T-helper 2 cell treated with Interferon-gamma antibody and Interleukin-4, amounts not matched to agents 100 ng/mL and 5 ng/mL, for 36 hours (primary cell): ENCODE data around the gene ABCC8. TPM values are rescaled to one million over a fixed set of nuclear protein-coding genes. Genes with fewer than 3 reads are reported as not detected.

ENCODE experiments used
- intact Hi-C: fragments of 100-400 bp; cut with micrococcal nuclease; formaldehyde crosslinking; loops from one replicate; pipeline ENCODE4 v1.15.1; 2023
- total RNA-seq: library from RNA; stranded (reverse); gene quantifications from 2 replicates; pipeline ENCODE4 v1.2.3, GENCODE V29; 2022

Gene ABCC8
- total RNA-seq, 1 donor from 2014 or later, result 0.50 TPM

DNA sequence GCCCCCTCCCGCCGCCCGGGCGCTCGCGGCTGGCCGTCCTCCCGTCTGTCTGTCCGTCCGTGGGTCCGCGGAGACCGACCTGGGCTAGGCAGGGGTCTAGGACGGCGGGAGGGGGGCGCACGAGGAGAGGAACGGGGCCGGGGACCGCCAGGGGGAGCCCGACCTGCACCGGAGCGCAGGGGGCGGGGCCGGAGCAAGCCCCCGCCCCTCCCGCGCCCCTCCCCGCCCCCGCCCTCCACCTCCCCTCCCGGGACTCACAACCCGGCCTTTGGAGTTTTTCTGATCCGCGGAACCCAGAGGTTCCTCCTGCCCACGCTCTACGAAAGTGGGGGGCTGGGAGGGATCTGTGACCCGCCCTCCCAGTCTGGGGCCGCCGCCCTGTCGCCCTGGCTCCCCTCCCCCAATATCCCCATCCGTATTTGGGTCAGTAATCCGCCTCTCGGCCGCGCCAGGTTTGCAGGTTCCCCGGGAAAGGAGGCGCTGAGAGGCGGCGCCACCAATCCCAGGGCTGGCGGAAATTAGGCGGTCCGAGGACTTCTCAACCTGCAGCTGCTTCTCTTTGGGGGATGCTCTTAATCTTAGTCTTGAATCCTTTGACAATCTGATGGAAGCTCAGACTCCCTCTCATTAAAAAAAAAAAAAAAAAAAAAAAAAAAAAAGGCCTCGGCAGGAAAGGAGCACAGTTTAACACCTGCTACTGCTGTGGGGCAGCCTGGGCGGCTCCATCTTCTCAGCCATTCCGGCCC, 87.3 kb downstream of the ABCC8 start:
- intact Hi-C loops, result loop anchor here (1.0 kb wide), 1 partner anchor 159 kb away; no protein-coding TSS in a partner anchor

DNA sequence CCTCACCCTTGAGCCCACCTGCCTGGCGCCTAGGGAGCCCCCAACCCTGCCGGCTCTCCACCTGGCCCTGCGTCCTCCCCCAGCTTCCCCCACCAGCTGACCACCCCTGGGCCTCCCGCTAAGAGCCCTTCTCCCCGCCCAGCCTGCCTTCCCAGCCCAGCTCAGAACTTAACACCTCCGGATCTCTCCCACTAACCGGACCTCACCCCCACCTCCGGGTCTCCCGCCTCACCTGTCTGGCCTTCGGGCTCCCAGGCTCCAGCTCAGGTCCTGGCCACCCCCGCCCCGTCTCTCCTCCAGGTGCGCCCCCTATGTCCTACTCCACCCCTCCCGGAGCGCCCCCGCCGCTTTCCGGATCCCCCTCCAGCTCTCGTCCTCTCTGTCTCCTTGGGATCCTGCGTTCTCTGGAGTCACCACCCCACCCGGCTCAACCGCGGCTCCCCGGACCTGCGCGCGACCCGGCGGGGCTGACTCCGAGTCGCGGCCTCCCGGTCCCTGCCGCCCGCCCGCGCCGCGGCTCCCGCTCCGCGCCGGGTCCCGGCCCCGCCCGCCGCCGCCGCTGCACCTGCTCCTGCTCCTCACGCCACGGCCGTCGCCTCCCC, 87.9 kb downstream of the ABCC8 start, which contains the start of gene KCNJ11:
KCNJ11 (minus strand) TSS at position 51 of the 602 bp plus-strand sequence. CDS start 568 bp downstream, outside the sequence.
- intact Hi-C loops, result loop anchor here (1.0 kb wide), 1 partner anchor 158 kb away; no protein-coding TSS in a partner anchor

DNA sequence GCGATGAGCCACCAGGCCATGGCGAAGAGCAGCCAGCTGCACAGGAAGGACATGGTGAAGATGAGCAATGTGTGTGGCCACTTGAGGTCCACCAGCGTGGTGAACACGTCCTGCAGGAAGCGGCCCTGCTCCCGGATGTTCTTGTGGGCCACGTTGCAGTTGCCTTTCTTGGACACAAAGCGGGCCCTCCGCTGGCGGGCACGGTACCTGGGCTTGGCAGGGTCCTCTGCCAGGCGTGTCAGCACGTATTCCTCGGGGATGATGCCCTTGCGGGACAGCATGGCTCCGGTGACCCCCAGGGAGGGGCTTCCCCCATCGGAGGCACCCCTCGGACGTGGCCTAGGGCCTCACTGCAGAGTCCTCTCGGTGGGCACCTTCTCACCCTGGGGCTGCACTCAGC, 88.8 kb downstream of the ABCC8 start:
- intact Hi-C loops, result no loop called here

DNA sequence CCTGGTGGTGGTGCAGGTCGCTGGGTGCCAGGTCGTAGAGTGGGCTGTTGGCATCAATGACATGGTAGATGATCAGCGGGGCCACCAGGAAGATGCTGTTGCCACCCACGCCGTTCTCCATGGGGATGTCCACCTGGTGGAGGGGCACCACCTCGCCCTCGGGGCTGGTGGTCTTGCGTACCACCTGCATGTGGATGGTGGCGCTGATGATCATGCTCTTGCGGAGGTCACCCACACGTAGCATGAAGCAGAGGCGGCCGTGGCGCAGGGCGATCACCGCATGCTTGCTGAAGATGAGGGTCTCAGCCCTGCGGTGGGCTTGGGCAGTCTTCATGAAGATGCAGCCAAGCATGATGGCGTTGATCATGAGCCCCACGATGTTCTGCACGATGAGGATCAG, 89.4 kb downstream of the ABCC8 start:
- intact Hi-C loops, result no loop called here

DNA sequence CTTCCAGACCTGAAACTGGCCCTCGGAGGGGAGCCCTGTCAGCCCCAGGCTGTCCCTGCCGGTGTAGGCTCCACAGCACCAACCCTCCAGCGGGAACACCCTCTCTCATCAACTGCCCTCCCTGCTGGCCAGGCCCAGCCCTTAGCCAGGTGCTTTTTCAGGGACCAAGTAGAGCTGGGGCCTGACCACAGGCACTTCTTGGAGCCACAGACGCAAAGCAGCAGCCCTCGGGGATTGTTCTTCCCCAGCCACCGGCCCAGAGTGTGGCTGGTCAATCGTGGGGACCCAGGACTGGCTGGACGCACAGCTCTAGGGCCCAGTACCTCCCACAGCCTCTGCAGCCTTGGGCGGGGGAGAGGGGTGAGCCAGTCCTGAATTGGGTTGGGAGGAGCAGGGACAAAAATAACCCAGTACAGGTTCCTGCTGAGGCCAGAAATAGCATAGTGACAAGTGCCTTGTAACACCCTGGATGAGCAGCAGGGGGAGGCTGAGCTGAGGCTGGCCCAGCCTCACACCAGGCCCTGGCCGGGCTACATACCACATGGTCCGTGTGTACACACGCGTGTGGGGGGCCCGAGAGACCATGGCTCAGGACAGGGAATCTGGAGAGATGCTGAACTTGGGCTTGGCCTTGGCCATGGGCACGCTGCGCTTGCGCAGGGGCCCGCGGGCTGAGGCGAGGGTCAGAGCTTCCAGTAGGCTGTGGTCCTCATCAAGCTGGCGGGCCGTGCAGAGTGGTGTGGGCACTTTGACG, 90.1 kb downstream of the ABCC8 start:
- intact Hi-C loops, result no loop called here

DNA sequence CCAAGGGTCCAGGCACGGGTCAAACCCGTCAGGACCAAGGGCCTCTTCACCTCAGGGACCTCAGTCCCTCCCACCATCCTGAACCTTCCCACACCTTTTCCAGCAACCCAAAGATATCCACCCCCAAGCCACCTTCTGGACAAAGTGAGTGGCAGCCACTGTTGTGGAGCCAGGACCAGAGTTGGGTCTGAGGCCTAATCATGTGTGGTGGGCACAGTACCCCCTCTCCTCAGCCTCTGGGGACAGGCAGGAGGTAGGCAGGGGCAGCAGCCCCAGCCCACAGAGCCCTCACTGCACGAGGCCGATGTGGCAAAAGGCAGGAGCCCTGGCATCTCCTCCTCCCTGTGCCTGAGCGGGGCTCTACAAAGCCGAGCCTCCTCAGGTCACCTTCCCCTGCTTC, 90.7 kb downstream of the ABCC8 start:
- intact Hi-C loops, result loop anchor here (2.0 kb wide), 1 partner anchor 31 kb away; no protein-coding TSS in a partner anchor

DNA sequence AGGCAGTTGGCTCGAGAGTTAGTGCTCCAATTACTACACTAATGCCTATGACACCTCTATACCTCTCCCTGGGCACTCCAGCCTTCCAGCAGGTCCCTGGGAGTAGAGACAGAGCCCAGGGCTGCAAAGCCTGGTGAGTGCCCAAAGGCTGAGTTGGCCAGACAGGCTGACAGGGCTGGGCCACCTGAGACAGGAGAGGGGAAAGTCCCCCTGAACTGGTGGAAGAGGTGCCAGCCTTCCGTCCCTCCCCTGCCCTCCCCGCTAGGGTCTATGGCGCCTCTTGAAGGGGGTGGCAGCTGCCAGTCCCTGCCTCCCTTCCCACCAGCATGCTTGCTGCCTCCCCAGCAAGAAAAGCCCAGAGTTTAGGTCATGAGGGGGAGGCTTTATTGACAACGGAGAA, 91.2 kb downstream of the ABCC8 start:
- intact Hi-C loops, result loop anchor here (2.0 kb wide), 1 partner anchor 31 kb away; no protein-coding TSS in a partner anchor

DNA sequence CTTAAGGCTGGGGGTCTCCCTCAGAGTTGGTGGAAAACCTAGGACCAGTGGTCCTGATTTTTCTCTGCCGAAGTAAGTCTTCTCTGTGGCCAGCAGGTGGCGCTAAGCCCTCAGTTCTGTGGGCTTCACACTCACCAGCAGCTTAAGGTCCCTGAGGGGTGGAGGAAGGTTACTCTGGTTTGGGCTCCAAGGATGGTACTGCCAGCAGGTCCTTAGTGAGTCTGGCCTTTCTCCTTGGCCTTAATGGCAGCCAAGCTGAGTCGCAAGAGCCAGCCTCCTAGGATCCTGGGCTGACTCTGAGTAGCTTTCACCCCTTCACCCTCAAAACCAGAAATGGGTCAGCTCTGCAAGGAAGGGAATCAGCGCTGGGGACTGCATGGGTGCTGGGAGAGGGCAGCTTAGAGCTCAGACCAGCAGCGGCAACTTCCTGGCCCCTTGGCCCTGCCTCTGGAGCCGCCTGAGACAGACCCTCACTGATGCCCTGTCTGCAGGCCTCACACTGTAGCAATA, 92.6 kb downstream of the ABCC8 start:
- intact Hi-C loops, result loop anchor here (1.0 to 2.0 kb wide), 4 partner anchors 29 to 154 kb away; no protein-coding TSS in a partner anchor

DNA sequence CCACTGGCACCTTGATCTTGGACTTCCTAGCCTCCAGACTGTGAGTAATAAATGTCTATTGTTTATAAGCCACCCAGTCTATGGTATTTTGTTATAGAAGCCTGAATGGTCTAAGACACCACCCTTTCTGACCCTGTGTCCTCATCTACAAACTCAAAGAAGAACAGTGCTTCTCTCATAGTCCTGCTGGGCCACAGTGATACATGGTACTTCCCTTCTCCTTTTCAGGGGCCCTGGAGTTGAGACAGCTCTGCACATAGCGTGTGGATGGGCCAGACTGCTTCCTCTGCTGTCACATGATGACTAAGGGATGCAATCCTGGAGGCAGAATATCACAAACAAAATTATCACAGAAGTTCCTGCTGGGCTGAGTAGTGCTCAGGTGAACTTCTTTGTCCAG, 93.2 kb downstream of the ABCC8 start:
- intact Hi-C loops, result no loop called here

DNA sequence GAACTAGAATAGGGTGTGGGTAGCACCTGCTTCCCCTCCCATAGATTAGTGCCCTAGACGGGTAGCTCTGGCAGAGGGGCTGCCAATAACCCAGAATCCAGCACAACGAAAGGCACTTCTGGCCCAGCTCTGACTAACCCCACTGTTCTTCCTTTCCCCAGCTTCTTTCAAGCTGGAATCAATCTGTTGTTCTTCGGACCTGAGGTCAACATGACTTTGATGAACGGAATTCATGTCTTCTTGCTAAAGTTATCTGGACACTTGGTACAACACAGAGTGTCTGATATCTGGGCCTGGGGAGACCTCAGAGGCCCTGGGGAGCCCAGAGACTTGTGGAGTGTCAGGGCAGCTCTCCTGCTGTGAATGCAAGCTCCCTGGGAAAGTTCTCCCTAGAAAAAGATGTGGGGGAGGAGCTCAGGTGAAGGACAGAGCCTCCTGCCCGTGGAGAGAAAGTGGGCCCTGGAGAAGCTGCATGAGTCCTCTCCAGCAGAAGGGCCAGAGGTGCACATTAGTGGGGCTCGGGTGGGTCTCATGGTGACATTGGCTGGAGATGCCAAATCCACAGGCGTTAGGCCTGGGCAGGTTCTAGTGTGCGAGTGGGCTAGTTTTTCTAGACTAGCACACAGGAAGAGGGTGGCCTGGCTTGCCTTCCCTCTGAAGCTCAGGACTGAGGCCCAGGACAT, 94.5 kb downstream of the ABCC8 start:
- intact Hi-C loops, result no loop called here

DNA sequence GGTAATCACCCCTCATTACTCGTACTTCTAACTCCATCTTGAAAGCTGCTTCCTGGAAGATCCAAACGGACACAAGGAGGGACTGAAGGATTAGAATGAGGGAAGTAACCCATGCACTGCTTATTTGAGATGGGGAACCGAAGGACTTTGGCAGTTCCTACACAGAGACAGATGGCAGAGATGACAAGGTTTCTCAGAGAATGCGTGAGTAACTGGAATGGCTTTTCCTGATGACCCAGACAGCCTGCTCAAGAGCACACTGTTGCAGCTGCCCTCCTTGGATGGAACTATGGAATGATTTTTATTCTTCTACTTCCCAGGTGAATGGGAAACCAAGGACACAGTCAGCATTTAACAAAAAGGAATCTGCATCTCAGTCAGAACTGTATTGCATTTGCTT, 95.5 kb downstream of the ABCC8 start:
- intact Hi-C loops, result no loop called here

DNA sequence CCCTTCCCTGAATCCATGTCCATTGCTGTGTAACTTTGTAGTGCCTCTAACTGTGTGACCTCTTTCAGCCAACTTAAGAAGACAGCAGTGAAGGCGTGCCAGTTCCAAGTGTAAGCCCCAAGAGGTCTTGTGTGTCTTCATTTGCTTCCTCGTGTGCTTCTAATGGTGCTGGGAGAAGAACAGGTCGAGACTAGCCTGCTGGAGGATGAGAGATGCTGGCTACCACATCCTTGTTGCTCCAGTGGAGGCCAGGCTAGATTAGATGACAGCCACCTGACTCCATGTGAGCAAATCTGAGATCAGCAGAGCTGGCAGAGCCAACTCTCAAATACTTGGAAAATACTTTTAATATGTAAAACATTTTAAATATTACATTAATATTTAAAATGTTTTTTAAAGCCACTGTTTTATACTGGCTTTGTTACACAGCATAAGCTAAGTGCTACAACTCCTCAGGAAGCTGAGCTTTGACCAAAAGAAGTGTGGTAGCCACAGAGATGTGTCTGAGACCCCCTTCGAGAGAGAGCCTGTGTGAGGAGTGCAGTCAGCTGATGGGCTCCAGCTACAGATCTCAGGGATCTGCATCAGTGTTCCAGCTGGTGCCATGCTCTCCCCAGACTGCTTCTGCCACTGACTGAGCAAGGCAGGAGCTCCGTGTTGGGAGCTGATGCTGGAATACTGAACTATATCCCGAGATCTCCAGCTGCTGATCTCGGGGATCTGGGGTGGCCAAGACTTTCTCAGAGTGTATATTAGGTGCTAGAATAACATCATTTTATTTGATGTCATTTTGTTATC, 97.1 kb downstream of the ABCC8 start:
- intact Hi-C loops, result no loop called here

DNA sequence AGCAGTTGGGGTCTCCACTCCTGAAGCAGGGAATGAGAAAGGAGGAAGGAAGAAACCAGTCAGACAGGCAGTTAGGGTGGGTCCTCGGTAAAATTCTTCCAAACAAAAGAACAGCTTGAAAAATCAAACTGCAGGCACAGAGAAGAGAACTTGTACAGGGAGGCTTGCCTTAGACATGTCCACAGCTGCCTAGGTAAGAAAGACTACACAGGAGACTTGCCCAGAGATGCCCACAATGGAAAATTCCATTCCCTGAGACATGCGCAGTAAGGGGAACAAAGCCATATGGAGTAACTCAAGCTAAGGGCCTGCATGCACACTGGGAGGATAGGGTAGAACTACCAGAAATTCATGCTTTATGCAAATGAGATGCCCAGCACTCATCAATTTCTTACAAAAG, 98.0 kb downstream of the ABCC8 start:
- intact Hi-C loops, result no loop called here

DNA sequence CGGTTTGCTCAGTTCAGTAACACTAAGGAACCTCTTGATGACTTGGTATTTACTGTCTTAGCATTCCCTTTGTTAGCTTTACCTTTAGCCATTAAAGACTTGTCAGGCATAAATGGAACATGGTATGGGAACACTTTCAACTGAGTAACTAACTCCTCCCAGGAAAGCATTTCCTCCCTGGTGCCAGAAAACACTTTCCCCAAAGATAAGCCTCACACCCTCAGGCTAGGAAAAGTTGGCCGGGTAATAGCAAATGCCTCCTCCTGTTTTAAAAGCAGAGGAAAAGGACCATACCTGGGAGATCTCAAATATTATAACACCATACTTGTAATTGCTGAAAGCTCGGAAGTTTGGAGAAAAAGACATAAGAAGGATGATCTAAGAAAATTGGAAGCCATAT, 100.2 kb downstream of the ABCC8 start:
- intact Hi-C loops, result no loop called here

DNA sequence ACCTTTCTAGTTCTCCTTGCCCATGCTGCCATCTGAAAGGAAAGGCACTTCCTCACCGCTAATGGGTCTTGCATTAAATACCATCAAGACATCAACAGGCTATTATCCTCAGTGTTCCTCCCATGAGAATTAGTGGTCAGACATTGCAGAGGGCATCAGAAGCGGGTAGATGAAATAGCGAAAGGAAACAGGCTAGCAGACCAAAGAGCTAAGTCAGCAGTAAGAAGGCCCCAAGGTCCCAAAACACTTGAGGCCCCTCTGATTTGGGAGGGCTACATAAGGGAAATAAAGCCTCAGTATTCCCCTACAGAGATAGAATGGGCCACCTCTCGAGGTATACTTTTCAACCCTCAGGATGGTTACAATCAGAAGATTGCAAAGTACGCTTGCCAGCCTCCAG, 101.1 kb downstream of the ABCC8 start:
- intact Hi-C loops, result no loop called here

DNA sequence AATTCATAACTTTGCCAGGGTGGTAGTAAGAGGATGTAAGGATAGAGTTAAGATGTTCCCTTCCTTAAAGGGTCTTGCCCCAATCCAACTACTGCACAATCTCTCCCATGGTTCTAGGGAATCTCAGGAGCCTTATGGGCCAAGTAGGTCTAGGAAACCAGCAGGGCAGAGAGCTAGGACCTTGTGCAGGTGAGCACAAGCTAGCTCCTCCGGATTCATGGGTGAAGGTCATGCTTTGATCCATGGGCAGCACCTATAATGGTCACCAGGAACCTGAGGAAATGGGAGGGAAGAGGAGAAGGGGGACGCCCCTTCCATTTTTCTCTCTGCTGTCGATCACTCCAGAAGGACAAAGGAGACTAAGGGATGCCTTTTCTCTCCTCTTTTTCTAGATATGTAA, 105.0 kb downstream of the ABCC8 start:
- intact Hi-C loops, result no loop called here

DNA sequence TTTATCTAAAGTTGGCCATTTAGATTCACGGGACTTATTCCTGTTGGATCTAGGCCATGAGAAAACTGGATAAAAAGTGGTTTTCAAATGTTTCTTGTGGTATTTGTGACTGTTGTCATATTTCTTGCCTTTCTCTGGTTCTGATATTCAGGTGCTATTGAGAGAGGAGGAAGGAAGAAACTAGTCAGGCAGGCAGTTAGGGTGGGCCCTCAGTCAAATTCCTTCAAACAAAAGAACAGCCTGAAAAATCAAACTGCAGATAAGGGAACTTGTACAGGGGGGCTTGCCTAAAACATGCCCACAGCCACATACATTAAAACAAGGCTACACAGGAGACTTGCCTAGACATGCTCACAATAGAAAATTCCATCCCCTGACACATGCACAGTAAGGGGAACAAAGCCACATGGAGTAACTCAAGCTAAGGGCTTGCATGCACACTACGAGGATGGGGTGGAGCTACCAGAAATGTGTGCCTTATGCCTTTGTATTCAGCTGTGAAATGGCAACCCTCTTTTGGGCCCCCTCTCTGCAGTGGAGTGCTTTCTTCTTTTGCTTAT, 106.9 kb downstream of the ABCC8 start:
- intact Hi-C loops, result no loop called here

DNA sequence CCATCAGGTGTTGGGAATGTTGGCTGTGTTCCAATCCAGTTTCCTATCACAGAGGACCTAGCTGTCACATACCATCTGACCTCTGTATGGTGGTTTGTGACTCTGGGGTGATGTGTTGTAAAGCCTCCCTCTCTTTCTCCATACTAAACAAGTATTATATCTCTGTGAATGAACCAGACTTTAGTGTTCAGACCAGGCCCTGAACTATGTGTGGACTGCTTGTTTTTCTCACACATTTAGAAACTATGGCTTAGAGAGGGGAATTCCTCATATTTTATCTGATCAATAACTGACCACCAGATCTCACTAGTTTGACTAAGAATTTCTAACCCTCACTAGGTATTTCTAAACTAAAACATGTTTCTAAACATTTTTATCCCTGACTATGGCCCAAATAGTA, 107.6 kb downstream of the ABCC8 start:
- intact Hi-C loops, result no loop called here

DNA sequence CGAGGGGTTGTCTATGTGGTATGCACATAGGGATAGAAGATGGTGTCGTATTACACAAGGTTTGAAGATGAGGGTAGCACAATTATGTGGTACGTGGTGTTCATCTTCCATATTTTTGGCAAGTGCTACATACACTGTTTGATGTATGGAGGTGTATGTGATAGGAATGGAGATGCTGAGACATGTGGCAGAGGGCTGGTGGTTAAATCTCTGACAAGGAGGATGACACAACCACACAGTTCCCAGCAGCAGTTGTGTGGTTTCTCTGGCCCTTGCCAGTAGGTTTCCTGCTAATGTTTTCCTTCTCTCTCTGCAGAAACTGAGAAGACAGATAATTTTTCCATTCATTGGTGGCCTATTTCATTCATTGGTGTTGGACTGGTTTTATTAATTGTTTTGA, 108.1 kb downstream of the ABCC8 start:
- intact Hi-C loops, result no loop called here

DNA sequence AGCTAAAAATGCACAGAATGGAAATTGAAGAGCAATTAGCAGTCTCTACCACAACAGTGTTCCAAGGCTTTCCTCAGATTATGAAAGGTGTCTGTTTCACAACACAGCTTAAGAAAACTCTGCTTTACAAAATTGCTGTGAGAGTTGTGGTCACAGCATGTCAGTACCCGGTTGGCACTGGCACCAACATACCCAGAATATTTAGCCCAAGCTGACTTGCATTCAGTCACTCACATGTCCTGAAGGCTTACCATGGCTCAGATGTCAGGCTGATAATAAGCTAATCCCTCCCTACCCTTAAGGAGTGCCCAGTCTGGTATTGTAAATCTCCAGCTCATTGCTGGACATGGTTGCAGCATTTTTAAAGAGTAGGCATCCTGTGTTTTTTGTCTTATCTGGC, 110.2 kb downstream of the ABCC8 start:
- intact Hi-C loops, result no loop called here
